Spleen (tissue), 11 donors: Measurements from ENCODE around the gene FLAD1. TPM values are rescaled to one million over a fixed set of nuclear protein-coding genes. Genes with fewer than 3 reads are reported as not detected.

Experiments used
- DNase-seq: peaks from one replicate; pipeline ENCODE4 v3.0.0-alpha.2; 2020
- H3K27ac ChIP-seq, 8 donors: fragments of 200-600 bp; sonication (generic) in 7 of 8; 1 replicate in 4 of 8; 2 replicates in 4 of 8; pipeline versions ENCODE4 v1.5.0 to v1.8.0; 2016 to 2021; ENCODE audit warnings: inconsistent platforms in 4 of 8, mild to moderate bottlenecking in 4 of 8, moderate library complexity in 1 of 8
- H3K27me3 ChIP-seq, 7 donors: fragments of 200-600 bp; sonication (generic) in 6 of 7; replicated peaks in 1 of 7; 1 replicate in 4 of 7; 2 replicates in 3 of 7; pipeline versions ENCODE4 v1.5.0 to v1.8.0; 2016 to 2021; ENCODE audit warnings: inconsistent platforms in 3 of 7, mild to moderate bottlenecking in 1 of 7
- H3K36me3 ChIP-seq, 6 donors: fragments of 200-600 bp; sonication (generic) in 5 of 6; 1 replicate in 4 of 6; 2 replicates in 2 of 6; pipeline versions ENCODE4 v1.5.0 to v1.8.0; 2016 to 2021; ENCODE audit warnings: inconsistent platforms in 2 of 6
- H3K4me1 ChIP-seq, 6 donors: fragments of 200-600 bp; sonication (generic) in 5 of 6; 1 replicate in 3 of 6; 2 replicates in 3 of 6; pipeline versions ENCODE4 v1.5.0 to v1.8.0; 2016 to 2021; ENCODE audit warnings: inconsistent platforms in 3 of 6
- H3K4me3 ChIP-seq, 8 donors: fragments of 200-600 bp; sonication (generic) in 7 of 8; 1 replicate in 4 of 8; 2 replicates in 4 of 8; pipeline versions ENCODE4 v1.5.0 to v1.8.0; 2016 to 2021; ENCODE audit warnings: inconsistent platforms in 4 of 8, mild to moderate bottlenecking in 4 of 8, moderate library complexity in 2 of 8
- H3K9me3 ChIP-seq, 8 donors: fragments of 200-600 bp; sonication (generic) in 7 of 8; 1 replicate in 4 of 8; 2 replicates in 4 of 8; pipeline versions ENCODE4 v1.5.0 to v1.8.0; 2016 to 2021; ENCODE audit warnings: inconsistent platforms in 4 of 8
- CTCF ChIP-seq, 11 experiments: fragments of 200-600 bp in 7 of 11; fragments of 450-650 bp in 4 of 11; sonication (generic) in 4 of 11; IDR thresholded peaks in 8 of 11; conservative IDR thresholded peaks in 3 of 11; 1 replicate in 7 of 11; 2 replicates in 4 of 11; pipeline versions ENCODE4 v1.4.0 to v1.8.0; 2016 to 2021; ENCODE audit warnings: antibody characterized with exemption in 11 of 11, inconsistent platforms in 4 of 11, mild to moderate bottlenecking in 1 of 11
- POLR2A ChIP-seq, 3 donors: fragments of 450-650 bp; IDR thresholded peaks; one replicate each; pipeline ENCODE4 v1.5.1; 2017; ENCODE audit warnings: antibody characterized with exemption in 3 of 3, mild to moderate bottlenecking in 1 of 3
- POLR2AphosphoS5 ChIP-seq, 3 donors: sonication (generic); formaldehyde crosslinking; IDR thresholded peaks; one replicate each; pipeline ENCODE4 v1.5.1; 2017; ENCODE audit warnings: antibody characterized with exemption in 3 of 3
- WGBS, 5 donors: extraction: QIAGEN DNeasy Blood & Tissue Kit in 3 of 5; methylation state at CpG; one replicate each; pipeline versions ENCODE4 v1.1.5 to v1.1.7; 2013 to 2018; 5-methylcytosine and 5-hydroxymethylcytosine counted together
- intact Hi-C: fragments of 100-400 bp; cut with DNase I; formaldehyde crosslinking; loops from one replicate; pipeline ENCODE4 v1.15.0; 2023; ENCODE audit warnings: low total_unique reads
- polyA plus RNA-seq, 3 donors: library from polyadenylated mRNA; stranded (reverse); fragments of 200-250 nt; gene quantifications; one replicate each; pipeline ENCODE4 v1.2.1, GENCODE V29; 2013
- total RNA-seq, 7 donors: library from RNA; depleted of rRNA in 3 of 7; stranded (reverse); fragments of >200 nt in 3 of 7; fragmentation: NEBNext Ultra II Directional in 4 of 7; extraction: Animal tissue kit (Norgen Biotek cat#: 25700) in 4 of 7; gene quantifications; one replicate each; pipeline versions ENCODE4 v1.1.0 to v1.2.1, GENCODE V29; 2016 to 2021
- donor health status: healthy with polysubstance abuse.
- donor health status: DM: no; HTN: no; CAD: no; lungs with moderate emphysema.
- donor health status: DM: no; HTN: no; CAD: no.
- donor health status: Bipolar disorder and iron deficiency.
- donor health status: healthy.
- donor health status: DM: no; HTN: no; CAD: no.
- donor health status: DM: yes; HTN: yes; CAD: no.

FLAD1 gene
- total and polyA plus RNA-seq, 10 donors, result 27.1 to 43.4 (median 31.6) TPM

DNA sequence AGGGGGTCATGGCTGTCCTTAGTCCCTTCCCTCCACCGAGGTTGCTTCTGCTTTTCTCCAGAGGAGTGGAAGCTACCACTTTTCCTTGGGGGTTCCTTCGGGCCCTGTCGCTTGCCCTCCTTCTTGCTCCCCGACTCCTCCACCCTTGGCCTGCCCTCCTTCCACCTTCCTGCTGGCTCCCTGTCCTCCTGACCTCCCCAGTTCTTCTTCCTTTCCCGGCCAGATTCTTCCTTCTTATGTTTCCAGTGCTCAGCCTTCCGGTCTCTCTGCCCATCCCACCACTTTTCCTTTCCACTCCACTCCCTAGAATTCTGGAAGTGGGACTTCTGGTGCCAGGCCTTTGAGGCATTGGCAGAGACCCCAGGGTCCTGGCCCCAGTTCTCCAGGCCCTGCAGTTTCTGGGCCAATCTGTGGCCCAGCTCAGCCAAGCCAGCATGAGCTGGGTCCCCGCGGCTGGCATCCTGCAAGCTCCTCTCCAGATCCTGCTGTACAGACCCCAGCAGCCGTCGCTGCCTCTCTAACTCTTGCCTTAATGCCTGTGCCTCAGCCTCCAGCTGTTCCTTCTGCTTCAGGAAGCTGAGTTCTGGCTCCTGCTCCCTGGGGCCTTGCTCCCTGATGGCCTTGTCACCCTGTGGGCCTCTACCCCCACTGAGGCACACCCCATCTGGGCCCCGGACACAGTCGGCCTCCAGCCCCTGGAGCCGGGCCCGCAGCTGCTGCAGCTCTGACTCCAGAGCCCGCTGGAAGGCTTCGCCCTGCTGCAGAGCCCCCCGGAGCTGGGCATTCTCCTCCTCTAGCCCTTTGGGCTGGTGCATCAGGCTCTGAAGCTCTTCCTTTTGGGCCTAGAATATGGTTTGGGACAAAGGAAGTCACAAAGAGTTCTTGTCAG, 36.9 kb upstream of the FLAD1 start:
- WGBS, 5 donors, result 70 to 82% (median 81%) methylated on average over 13 to 17 of the region's 17 CpGs
- Histone ChIP-seq H3K4me1 (peaks cover 39 to 65% (median 56%) of the 10 kb centered on the region in 6 donors), H3K9me3 (no peaks in the 10 kb centered on the region), H3K4me3 (no peak overlapping the region), H3K36me3 (peaks cover 0 to 68% (median 47%) of the 10 kb centered on the region in 6 donors), H3K27ac (peak overlapping the region in 2 of 8 donors; percentile 92 to 99), H3K27me3 (no peaks in the 10 kb centered on the region)
- no peak for DNase-seq
- intact Hi-C loops, result no loop called here
- TF ChIP-seq POLR2AphosphoS5 (IDR thresholded peaks at IDR 0.05) (peak in 1 of 3 donors; percentile 33), CTCF (IDR thresholded peaks at IDR 0.05 in 8 of 11, conservative IDR thresholded peaks at IDR 0.05 in 3 of 11) (no peak), POLR2A (IDR thresholded peaks at IDR 0.05) (no peak)

- Histone ChIP-seq H3K27me3 (no peaks in the 10 kb centered on the region), H3K4me3 (no peak overlapping the region), H3K36me3 (peaks cover 0 to 75% (median 49%) of the 10 kb centered on the region in 6 donors), H3K9me3 (no peaks in the 10 kb centered on the region), H3K4me1 (peaks cover 40 to 65% (median 56%) of the 10 kb centered on the region in 6 donors), H3K27ac (peak overlapping the region in 1 of 8 donors; percentile 11)
- TF ChIP-seq CTCF (IDR thresholded peaks at IDR 0.05 in 8 of 11, conservative IDR thresholded peaks at IDR 0.05 in 3 of 11) (no peak), POLR2AphosphoS5 (IDR thresholded peaks at IDR 0.05) (peak in 1 of 3 donors; percentile 53)
- 94 to 99% (median 96%) methylated on average over 9 to 11 of the region's 11 CpGs for WGBS, 5 donors
- intact Hi-C loops, result no loop called here
- no peak for DNase-seq
These were observed 35.1 kb upstream of the FLAD1 start for GRCh38 chr1:154948079-154948478.

- H3K9me3 ChIP-seq, result no peaks in the 10 kb centered on the region
- DNase-seq, result peak; percentile 87
- H3K27ac ChIP-seq, result peak overlapping the region; percentile 28 to 89 (median 82)
- WGBS, 5 donors, result 33 to 47% (median 38%) methylated on average over 15 of the region's 15 CpGs
- intact Hi-C loops, result no loop called here
- TF ChIP-seq POLR2A (IDR thresholded peaks at IDR 0.05), result no peak
- no peak for TF ChIP-seq CTCF (IDR thresholded peaks at IDR 0.05 in 8 of 11, conservative IDR thresholded peaks at IDR 0.05 in 3 of 11)
- TF ChIP-seq POLR2AphosphoS5 (IDR thresholded peaks at IDR 0.05), result peak; percentile 11 to 56 (median 37)
- no peaks in the 10 kb centered on the region for H3K27me3 ChIP-seq
- H3K4me3 ChIP-seq, result peak overlapping the region in 5 of 8 donors; percentile 1 to 78 (median 19)
- H3K36me3 ChIP-seq, result peaks cover 0 to 46% (median 28%) of the 10 kb centered on the region in 6 donors
- H3K4me1 ChIP-seq, result peaks cover 51 to 69% (median 65%) of the 10 kb centered on the region in 6 donors
These were observed 31.1 kb upstream of the FLAD1 start for GRCh38 chr1:154951901-154952657.
